ENCODE measurements around the gene EXOSC7.

GRCh38 chr3:44983484-44983941 lies 7.5 kb downstream of the EXOSC7 start:
- TF ChIP-seq EP300 (IDR thresholded peaks at IDR 0.05; ENCODE audit: borderline replicate concordance): no peak
- no peak for TF ChIP-seq RAD21 (IDR thresholded peaks at IDR 0.05; ENCODE audit: low read depth)
- TF ChIP-seq EGR1 (IDR thresholded peaks at IDR 0.05): no peak
